Loucy (cell line): ENCODE measurements around the gene AP1G2.
A peak's percentile ranks its signal among the peaks of the same experiment; 100 is the strongest.

Experiments
- EZH2phosphoT487 ChIP-seq: fragments of 200-600 bp; IDR thresholded peaks from 2 replicates; pipeline ENCODE4 v1.6.1; 2018; ENCODE audit warnings: antibody characterized with exemption, mild to moderate bottlenecking, moderate library complexity, borderline replicate concordance
- TF ChIP-seq, protein P1 (sequence below): fragments of 200-600 bp; sonication (generic); conservative IDR thresholded peaks from 2 replicates; pipeline ENCODE4 v1.5.1; 2014; ENCODE audit warnings: mild to moderate bottlenecking, antibody characterized with exemption, low read length

DNA sequence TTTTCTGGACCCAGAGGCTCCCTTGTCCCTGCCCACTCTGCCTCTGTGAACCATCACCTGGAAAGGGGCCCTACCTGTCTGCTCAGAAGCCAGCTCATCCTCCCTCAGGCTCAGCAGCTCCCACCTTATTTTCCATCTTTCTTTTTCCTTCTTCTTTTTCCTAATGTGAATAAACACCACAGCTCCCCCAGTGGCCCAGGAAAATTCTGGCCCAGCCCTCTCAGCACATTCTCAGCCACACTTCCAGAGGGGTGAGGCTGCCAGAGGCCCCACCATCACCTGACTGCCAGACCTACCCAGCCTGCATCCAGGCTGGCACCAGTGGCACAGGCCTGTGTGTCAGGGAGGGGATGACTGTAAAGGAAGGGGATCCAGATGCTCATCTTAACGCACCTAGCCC, 39.0 kb downstream of the AP1G2 start:
- TF ChIP-seq, protein P1, sequence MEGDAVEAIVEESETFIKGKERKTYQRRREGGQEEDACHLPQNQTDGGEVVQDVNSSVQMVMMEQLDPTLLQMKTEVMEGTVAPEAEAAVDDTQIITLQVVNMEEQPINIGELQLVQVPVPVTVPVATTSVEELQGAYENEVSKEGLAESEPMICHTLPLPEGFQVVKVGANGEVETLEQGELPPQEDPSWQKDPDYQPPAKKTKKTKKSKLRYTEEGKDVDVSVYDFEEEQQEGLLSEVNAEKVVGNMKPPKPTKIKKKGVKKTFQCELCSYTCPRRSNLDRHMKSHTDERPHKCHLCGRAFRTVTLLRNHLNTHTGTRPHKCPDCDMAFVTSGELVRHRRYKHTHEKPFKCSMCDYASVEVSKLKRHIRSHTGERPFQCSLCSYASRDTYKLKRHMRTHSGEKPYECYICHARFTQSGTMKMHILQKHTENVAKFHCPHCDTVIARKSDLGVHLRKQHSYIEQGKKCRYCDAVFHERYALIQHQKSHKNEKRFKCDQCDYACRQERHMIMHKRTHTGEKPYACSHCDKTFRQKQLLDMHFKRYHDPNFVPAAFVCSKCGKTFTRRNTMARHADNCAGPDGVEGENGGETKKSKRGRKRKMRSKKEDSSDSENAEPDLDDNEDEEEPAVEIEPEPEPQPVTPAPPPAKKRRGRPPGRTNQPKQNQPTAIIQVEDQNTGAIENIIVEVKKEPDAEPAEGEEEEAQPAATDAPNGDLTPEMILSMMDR = peak; percentile 25
- no peak for TF ChIP-seq EZH2phosphoT487
